ENCODE measurements around the gene ATF7. TPM values are rescaled to one million over a fixed set of nuclear protein-coding genes. Genes with fewer than 3 reads are reported as not detected.
"Not testable (repeated sequence)": the region's sequence is repeated elsewhere in the genome, so short reads cannot be mapped to it uniquely, and the experiment has no call there.

The ATF7 gene
- total RNA-seq, result 10 to 100 TPM; 38.3 to 39.2 TPM
- long read RNA-seq, transcript ATF7-212 (4 exons, 860 nt), result major isoform, 6 of 17 reads
- long read RNA-seq, partial matches to known transcripts, result 1 of 17 reads
- long read RNA-seq, other reads (novel, unspliced or antisense), result 9 of 17 reads

GRCh38 chr12:53625946-53626701, at the start of gene ATF7:
Gene ATF7, minus strand, starts transcription at chr12:53626382. Its CDS starts 25,382 bp downstream, at chr12:53601000.
- peak; percentile 97 to 98 for DNase-seq
- intact Hi-C loops (cut with DNase I, micrococcal nuclease), result loop anchor here in 1 of 2 donors (10.0 kb wide), 1 partner anchor 49 kb away; the partner anchor contains the start of gene ATP5MC2
- peak; percentile 91 for ATAC-seq

DNA sequence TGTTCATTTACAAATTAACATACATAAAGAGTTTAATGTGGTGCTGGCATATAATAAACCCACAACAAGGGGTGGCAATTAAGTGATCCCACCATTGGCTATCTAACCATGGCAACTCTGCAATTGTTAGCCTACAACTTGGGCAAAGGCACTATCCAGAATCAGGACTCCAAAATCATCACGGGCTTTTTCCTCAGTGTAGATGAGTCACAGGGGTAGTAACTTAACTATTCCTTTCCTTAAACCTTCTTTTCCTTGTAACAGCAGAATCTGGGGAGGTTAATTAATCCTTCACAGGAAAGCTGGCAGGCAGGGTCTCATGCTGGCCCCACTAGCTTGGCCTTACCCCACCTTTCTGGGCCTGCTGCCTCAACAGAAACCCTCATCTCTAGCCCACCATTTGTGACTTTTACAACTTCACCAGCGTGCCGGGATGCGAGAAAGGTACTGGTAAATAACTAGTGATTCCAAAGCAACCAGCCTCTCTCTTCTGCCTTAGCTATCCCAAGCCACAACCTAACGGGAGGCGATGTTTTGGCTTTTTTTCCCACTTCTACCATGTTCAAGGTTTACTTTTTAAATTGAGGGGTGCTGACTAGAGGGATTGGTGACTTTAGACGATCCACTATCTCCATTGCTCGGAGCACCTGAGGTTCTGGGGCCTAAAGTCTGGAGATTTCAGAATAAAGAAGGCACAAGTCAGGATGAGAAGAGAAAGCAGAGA, 49.0 kb upstream of the ATF7 start:
- ATAC-seq, result no peak
- intact Hi-C loops (cut with DNase I, micrococcal nuclease), result loop anchor here (5.0 to 10.0 kb wide), 3 partner anchors 50 to 133 kb away; partner anchors contain the start of gene ATF7 (in 1 of the 2)
- no peak for DNase-seq

- DNase-seq, result no peak
- intact Hi-C loops (cut with DNase I, micrococcal nuclease), result loop anchor here in 1 of 2 donors (10.0 kb wide), 2 partner anchors 46 to 126 kb away; partner anchors contain the start of gene ATF7
- ATAC-seq, result no peak
Measured at GRCh38 chr12:53670971-53671370, 44.8 kb upstream of the ATF7 start.

- intact Hi-C loops (cut with DNase I, micrococcal nuclease), result loop anchor here in 1 of 2 donors (10.0 kb wide), 2 partner anchors 46 to 126 kb away; partner anchors contain the start of gene ATF7
- ATAC-seq (no peak), DNase-seq (no peak)
Measured at GRCh38 chr12:53670308-53670707, 44.1 kb upstream of the ATF7 start.

DNA sequence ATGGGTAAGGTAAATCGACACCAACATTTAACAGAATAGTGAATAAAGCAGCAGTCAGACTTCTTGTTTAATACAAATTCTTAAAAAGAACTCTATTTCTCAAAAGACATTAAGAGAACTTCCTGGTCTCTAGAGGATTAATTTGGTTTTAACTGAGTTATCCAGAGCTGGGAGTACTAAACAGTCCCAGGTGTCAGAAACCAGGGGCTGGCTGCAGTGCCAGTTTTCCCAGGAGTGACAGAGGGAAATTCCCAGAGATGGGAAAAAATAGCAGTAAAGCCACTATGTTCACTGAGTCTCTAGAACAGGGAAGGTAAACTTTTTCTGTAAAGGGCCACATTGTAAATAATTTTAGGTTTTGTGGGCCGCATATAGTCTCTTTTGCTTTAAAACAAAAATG, 40.9 kb upstream of the ATF7 start:
- DNase-seq, result no peak
- intact Hi-C loops (cut with DNase I, micrococcal nuclease), result no loop called here

DNA sequence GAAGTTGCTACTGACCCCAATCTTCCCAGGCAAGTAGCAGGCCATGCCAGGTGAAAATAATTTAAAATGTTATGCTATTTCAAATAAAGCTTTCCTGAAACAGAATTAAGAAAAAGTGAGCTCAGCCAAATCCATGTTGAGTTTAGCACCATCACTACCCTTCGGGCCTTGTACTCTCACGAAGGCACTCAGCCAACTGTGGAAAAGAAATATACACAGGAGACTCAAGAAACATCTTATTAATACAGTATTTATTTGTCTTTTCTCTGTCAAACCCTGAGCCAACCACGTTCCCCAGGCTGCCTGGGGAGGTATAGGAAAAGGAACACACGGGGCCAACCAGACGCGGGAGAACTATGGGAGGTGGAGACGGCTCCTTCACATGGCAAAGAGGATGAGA, 38.8 kb upstream of the ATF7 start:
- DNase-seq (no peak), ATAC-seq (no peak)
- intact Hi-C loops (cut with DNase I, micrococcal nuclease), result no loop called here

More for the DNA sequence above, 40.9 kb upstream of the ATF7 start:
- ATAC-seq, result no peak

GRCh38 chr12:53664191-53664590, 38.0 kb upstream of the ATF7 start:
- intact Hi-C loops (cut with DNase I, micrococcal nuclease), result no loop called here
- DNase-seq, result no peak
- no peak for ATAC-seq

DNA sequence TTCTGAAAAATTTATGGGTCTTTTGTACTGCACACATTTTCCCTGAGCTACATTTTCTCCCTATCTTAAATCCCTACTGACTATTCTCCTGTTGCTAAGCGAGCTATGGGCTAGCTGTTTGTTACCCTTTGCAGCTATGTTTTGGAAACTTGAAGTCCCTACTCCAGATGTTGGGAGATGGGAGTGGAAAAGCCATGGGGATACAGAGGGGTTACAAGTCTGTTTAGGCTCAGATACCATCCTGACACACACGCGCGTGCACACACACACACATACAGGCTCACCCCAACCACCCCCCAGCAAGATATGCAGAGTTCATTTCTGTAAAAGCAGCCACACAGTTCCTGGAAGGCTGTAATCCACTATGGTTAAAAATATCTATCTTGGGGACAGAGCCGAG, 33.9 kb upstream of the ATF7 start:
- DNase-seq, result peak in 1 of 2 donors; percentile 29
- intact Hi-C loops (cut with DNase I, micrococcal nuclease), result no loop called here
- peak; percentile 12 for ATAC-seq

GRCh38 chr12:53659571-53659981, 33.4 kb upstream of the ATF7 start:
- DNase-seq (no peak), ATAC-seq (peak; percentile 59)
- intact Hi-C loops (cut with DNase I, micrococcal nuclease), result no loop called here

GRCh38 chr12:53659011-53659551, 32.9 kb upstream of the ATF7 start:
- DNase-seq (peak; percentile 38 to 75), ATAC-seq (peak; percentile 94)
- intact Hi-C loops (cut with DNase I, micrococcal nuclease), result no loop called here

DNA sequence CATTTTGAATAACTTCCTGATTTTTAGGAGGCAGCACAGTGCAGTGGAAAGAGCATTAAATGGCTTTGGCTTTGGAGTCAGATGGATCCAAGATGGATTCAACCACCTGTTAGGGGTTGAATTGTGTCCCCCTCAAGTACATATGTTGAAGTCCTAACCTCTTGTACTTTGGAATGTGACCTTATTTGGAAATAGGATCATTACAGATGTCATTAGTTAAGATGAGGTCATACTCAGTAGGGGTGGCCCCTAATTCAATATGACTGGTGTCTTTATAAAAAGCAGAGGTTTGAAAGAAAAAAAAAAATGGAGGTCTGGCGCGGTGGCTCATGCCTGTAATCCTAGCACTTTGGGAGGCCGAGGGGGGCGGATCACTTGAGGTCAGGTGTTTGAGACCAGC, 30.9 kb upstream of the ATF7 start:
- intact Hi-C loops (cut with DNase I, micrococcal nuclease), result no loop called here
- no peak for ATAC-seq
- DNase-seq, result no peak

GRCh38 chr12:53653595-53653994, 27.4 kb upstream of the ATF7 start:
- ATAC-seq (no peak), DNase-seq (no peak)
- intact Hi-C loops (cut with DNase I, micrococcal nuclease), result no loop called here

DNA sequence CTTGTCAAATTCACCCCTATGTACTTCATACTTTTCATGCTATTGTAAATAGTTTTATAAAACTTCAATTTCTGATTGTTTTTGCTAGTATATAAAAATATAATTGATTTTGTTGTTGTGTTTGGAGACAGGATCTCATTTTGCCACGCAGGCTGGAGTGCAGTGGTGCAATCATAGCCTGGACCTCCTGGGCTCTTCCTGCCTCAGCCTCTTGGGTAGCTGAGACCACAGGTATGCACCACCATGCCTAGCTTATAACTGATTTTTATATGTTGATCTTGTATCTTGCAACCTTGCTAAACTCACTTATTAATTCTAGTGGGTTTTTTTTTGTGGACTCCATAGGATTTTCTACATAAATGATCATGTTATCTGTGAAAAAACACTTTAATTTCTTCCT, 26.2 kb upstream of the ATF7 start:
- intact Hi-C loops (cut with DNase I, micrococcal nuclease), result no loop called here
- ATAC-seq, result no peak
- DNase-seq, result no peak

DNA sequence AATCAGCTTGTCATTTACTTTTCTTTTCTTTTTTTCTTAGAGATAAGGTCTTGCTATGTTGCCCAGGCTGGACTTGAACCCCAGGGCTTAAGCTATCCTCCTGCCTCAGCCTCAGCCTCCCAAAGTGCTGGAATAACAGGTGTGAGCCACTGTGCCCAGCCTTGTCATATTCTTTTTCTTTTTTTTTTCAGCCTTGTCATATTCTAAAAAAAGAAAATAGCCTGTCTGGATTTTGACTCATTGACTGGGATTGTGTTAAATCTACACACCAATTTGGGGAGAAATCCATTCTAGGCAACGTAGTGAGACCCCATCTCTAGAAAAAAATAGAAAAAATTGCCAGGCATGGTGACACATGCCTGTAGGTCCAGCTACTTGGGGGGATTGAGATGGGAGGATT, 25.6 kb upstream of the ATF7 start:
- DNase-seq (no peak), ATAC-seq (no peak)
- intact Hi-C loops (cut with DNase I, micrococcal nuclease), result no loop called here

- ATAC-seq; DNase-seq; intact Hi-C loops (cut with DNase I, micrococcal nuclease): not testable (repeated sequence)
Measured at GRCh38 chr12:53646300-53646699, 20.1 kb upstream of the ATF7 start.

- intact Hi-C loops (cut with DNase I, micrococcal nuclease), result no loop called here
- ATAC-seq, result no peak
- DNase-seq, result no peak
Measured at GRCh38 chr12:53645165-53645564, 19.0 kb upstream of the ATF7 start.

GRCh38 chr12:53644133-53644532, 18.0 kb upstream of the ATF7 start:
- ATAC-seq (no peak), DNase-seq (no peak)
- intact Hi-C loops (cut with DNase I, micrococcal nuclease), result no loop called here

- no peak for ATAC-seq
- intact Hi-C loops (cut with DNase I, micrococcal nuclease), result no loop called here
- DNase-seq, result no peak
Measured at GRCh38 chr12:53643232-53643979, 17.2 kb upstream of the ATF7 start.

DNA sequence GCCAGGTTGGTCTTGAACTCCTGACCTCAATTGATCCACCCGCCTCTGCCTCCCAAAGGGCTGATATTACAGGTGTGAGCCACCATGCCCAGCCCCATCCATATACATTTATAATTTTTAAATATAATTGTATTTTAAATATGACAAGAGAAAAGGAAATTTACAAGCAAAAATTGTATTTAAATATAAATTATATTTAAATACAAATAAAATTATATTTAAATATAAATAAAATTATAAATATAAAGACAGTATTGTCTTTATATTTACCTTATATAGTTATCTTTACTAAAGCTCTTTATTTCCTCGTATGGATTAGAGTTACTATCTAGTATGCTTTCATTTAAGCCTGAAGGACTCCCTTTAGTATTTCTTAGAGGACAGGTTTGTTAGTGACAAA, 11.9 kb upstream of the ATF7 start:
- ATAC-seq, result no peak
- no peak for DNase-seq
- intact Hi-C loops (cut with DNase I, micrococcal nuclease), result no loop called here
